Endothelial cell of umbilical vein (primary cell): ENCODE results near the gene ATP6V1G2. TPM values are rescaled to one million over a fixed set of nuclear protein-coding genes. Genes with fewer than 3 reads are reported as not detected.

Source experiments
- BruUV-seq: library from RNA; stranded (reverse); fragments of 400-500 nt; replicated peaks from 2 replicates; lab custom pipeline; 2021; lab: Mats Ljungman, UMichigan
- CTCF ChIA-PET: fragments of 300-600, 350-600 bp; sonication (Branson Sonifier 250); formaldehyde crosslinking; loops from one replicate; lab custom pipeline; 2021; ENCODE audit warnings: antibody characterized with exemption, inconsistent platforms; lab: Charles Lee
- POLR2A ChIA-PET: fragments of 300-600, 350-600 bp; sonication (Branson Sonifier 250); formaldehyde crosslinking; loops from one replicate; lab custom pipeline; 2021; ENCODE audit warnings: antibody characterized with exemption, inconsistent platforms; lab: Charles Lee
- DNase-seq: peaks from one replicate; pipeline ENCODE4 v3.0.0-alpha.2; 2011; ENCODE audit warnings: low read depth, low spot score
- FAIRE-seq: peaks from 2 replicates; lab custom pipeline; 2011; peaks lifted over from hg19 to GRCh38; lab: Jason Lieb, UNC
- H2AFZ ChIP-seq: 2 replicates; pipeline ENCODE4 v1.6.0; 2012; ENCODE audit warnings: low read depth, low read length, control low read depth, inconsistent platforms
- H3K27ac ChIP-seq: 2 replicates; pipeline ENCODE4 v1.5.1; 2011; ENCODE audit warnings: low read depth, mild to moderate bottlenecking, control low read depth, low read length, moderate library complexity; ENCODE audit not compliant: insufficient read depth
- H3K27me3 ChIP-seq, 2 experiments: 2 replicates each; pipeline versions ENCODE4 v1.6.0 to v1.6.1; 2011; ENCODE audit warnings: low read length in 2 of 2, mixed read lengths in 1 of 2; ENCODE audit not compliant: control insufficient read depth in 2 of 2, insufficient read depth in 2 of 2
- H3K36me3 ChIP-seq, 2 experiments: 2 replicates in 1 of 2; 3 replicates in 1 of 2; pipeline ENCODE4 v1.5.1; 2011; ENCODE audit warnings: low read length in 2 of 2, mild to moderate bottlenecking in 1 of 2, moderate library complexity in 1 of 2; ENCODE audit not compliant: control insufficient read depth in 2 of 2, insufficient read depth in 2 of 2; ENCODE audit errors: extremely low read depth in 1 of 2
- H3K4me1 ChIP-seq: 3 replicates; pipeline ENCODE4 v1.5.1; 2011; ENCODE audit warnings: mild to moderate bottlenecking, low read length; ENCODE audit not compliant: control insufficient read depth, insufficient read depth; ENCODE audit errors: extremely low read depth
- H3K4me2 ChIP-seq: 2 replicates; pipeline ENCODE4 v1.6.1; 2011; ENCODE audit warnings: low read length, control low read depth, mixed read lengths; ENCODE audit not compliant: insufficient read depth
- H3K4me3 ChIP-seq, 3 experiments: fragments of 200-600 bp in 1 of 3; sonication (generic), shearing (Covaris generic) in 1 of 3; replicated peaks in 1 of 3; 2 replicates each; pipeline ENCODE4 v1.5.1; 2011 to 2016; ENCODE audit warnings: control low read depth in 3 of 3, low read length in 3 of 3, mild to moderate bottlenecking in 2 of 3, inconsistent platforms in 1 of 3, low read depth in 1 of 3, moderate library complexity in 1 of 3; ENCODE audit not compliant: insufficient read depth in 1 of 3
- H3K79me2 ChIP-seq: 2 replicates; pipeline ENCODE4 v1.6.0; 2012; ENCODE audit warnings: low read length, inconsistent platforms; ENCODE audit not compliant: control insufficient read depth, insufficient read depth
- H3K9ac ChIP-seq: replicated peaks from 2 replicates; pipeline ENCODE3; 2011; ENCODE audit warnings: low read length, control low read depth; ENCODE audit not compliant: insufficient read depth; ENCODE audit errors: extremely low read depth
- H3K9me1 ChIP-seq: replicated peaks from 3 replicates; pipeline ENCODE4 v1.6.0; 2011; ENCODE audit warnings: mild to moderate bottlenecking, low read length; ENCODE audit not compliant: control insufficient read depth, insufficient read depth; ENCODE audit errors: extremely low read depth
- H3K9me3 ChIP-seq: replicated peaks from 2 replicates; pipeline ENCODE4 v1.5.1; 2012; ENCODE audit warnings: low read length, inconsistent platforms; ENCODE audit not compliant: control insufficient read depth, insufficient read depth
- H4K20me1 ChIP-seq: replicated peaks from 2 replicates; pipeline ENCODE3; 2011; ENCODE audit warnings: mild to moderate bottlenecking, low read length; ENCODE audit not compliant: control insufficient read depth, insufficient read depth; ENCODE audit errors: extremely low read depth
- CTCF ChIP-seq, 2 donors: IDR thresholded peaks; 1 replicate in 1 of 2; 2 replicates in 1 of 2; pipeline ENCODE4 v1.5.1; 2011; ENCODE audit warnings: low read length in 2 of 2, mild to moderate bottlenecking in 2 of 2, moderate library complexity in 2 of 2, control low read depth in 1 of 2, inconsistent platforms in 1 of 2, low read depth in 1 of 2; ENCODE audit not compliant: insufficient read depth in 1 of 2; ENCODE audit errors: extremely low read depth in 1 of 2
- FOS ChIP-seq: IDR thresholded peaks from 2 replicates; pipeline ENCODE4 v1.6.1; 2011; ENCODE audit warnings: mild to moderate bottlenecking, low read length, moderate library complexity, borderline replicate concordance; ENCODE audit not compliant: insufficient read depth
- JUN ChIP-seq: IDR thresholded peaks from 2 replicates; pipeline ENCODE4 v1.6.1; 2011; ENCODE audit warnings: borderline replicate concordance, low read depth; ENCODE audit not compliant: insufficient read length, insufficient read depth
- MAX ChIP-seq: IDR thresholded peaks from 2 replicates; pipeline ENCODE4 v1.6.1; 2011; ENCODE audit not compliant: insufficient read depth, insufficient read length
- POLR2AphosphoS5 ChIP-seq: IDR thresholded peaks from 2 replicates; pipeline ENCODE4 v1.6.1; 2012; ENCODE audit warnings: low read depth, mild to moderate bottlenecking, control low read depth, low read length, moderate library complexity; ENCODE audit not compliant: insufficient read depth
- dilution Hi-C: fragments of 300-500 bp; cut with MboI; formaldehyde crosslinking; loops from one replicate; pipeline ENCODE4 v1.15.0; 2019; ENCODE audit warnings: low sequenced_read_pairs; ENCODE audit not compliant: extremely low pct_ligation_motif_present
- intact Hi-C: fragments of 100-400 bp; cut with micrococcal nuclease; formaldehyde crosslinking; loops from one replicate; pipeline ENCODE4 v1.10.0; 2022
- polyA plus RNA-seq, 4 experiments: library from polyadenylated mRNA; depleted of rRNA in 3 of 4; stranded (reverse) in 3 of 4; unstranded in 1 of 4; fragments of >200 nt; gene quantifications; 2 replicates each; pipeline versions ENCODE4 v1.2.1 to v1.2.3, GENCODE V29; 2011 to 2012; ENCODE audit warnings: missing spikeins in 1 of 4
- total RNA-seq: library from RNA; stranded (reverse); gene quantifications from 2 replicates; pipeline ENCODE4 v1.2.3, GENCODE V29; 2021

The ATP6V1G2 gene
- total and polyA plus RNA-seq, 2 donors (not counting 3 experiments of a cell fraction or from before 2014, with no cell fraction given), result 0.70 to 0.84 TPM

DNA sequence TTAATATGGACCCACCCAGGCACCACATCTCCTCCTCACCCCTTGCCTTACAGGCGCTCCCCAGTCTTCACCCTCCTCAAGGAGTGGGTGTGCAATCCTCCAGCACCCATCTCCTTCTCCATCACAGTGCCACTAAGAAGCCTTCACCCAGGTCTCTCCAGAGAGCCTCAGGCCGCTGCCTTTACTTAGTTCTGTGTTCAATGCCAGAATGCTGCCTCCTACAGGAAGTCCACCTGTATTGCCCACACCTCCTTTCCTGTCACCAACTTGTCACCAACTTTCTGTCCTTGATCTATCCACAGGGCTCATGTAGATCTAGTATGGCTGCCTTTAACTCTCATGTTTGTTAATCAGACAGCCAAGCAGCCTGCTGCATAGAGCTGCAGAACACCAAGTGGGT, 39.1 kb upstream of the ATP6V1G2 start:
- Histone ChIP-seq H3K9ac (no peak overlapping the region), H2AFZ (no peak overlapping the region), H3K79me2 (peaks cover 10% of the 10 kb centered on the region), H3K9me3 (no peaks in the 10 kb centered on the region), H3K27ac (no peak overlapping the region), H4K20me1 (no peaks in the 10 kb centered on the region), H3K4me2 (no peak overlapping the region), H3K27me3 (no peaks in the 10 kb centered on the region), H3K9me1 (no peaks in the 10 kb centered on the region), H3K4me1 (peaks cover 13% of the 10 kb centered on the region), H3K4me3 (no peak overlapping the region), H3K36me3 (no peaks in the 10 kb centered on the region)
- POLR2A ChIA-PET, result no interaction called here
- intact Hi-C loops, result no loop called here
- dilution Hi-C loops, result no loop called here
- BruUV-seq, result no TSS peak
- DNase-seq (no peak), FAIRE-seq (peak; percentile 46)
- CTCF ChIA-PET, result interaction anchor here (3.2 to 32.6 kb wide), 3 partner anchors 10 to 29 kb away, joined by 16 to 1517 read pairs (median 286); partner anchors contain the start of genes ATP6V1G2, DDX39B, NCR3 and NFKBIL1
- TF ChIP-seq POLR2AphosphoS5 (no peak), JUN (no peak), CTCF (IDR thresholded peaks at IDR 0.05; ENCODE audit: extremely low read depth in 1 of 2, insufficient read depth in 1 of 2, low read depth in 1 of 2, low read length in 2 of 2) (peak; percentile 21 to 35), FOS (no peak), MAX (no peak)
